ENCODE data around the gene UBE2E2.

- TF ChIP-seq, protein P1, sequence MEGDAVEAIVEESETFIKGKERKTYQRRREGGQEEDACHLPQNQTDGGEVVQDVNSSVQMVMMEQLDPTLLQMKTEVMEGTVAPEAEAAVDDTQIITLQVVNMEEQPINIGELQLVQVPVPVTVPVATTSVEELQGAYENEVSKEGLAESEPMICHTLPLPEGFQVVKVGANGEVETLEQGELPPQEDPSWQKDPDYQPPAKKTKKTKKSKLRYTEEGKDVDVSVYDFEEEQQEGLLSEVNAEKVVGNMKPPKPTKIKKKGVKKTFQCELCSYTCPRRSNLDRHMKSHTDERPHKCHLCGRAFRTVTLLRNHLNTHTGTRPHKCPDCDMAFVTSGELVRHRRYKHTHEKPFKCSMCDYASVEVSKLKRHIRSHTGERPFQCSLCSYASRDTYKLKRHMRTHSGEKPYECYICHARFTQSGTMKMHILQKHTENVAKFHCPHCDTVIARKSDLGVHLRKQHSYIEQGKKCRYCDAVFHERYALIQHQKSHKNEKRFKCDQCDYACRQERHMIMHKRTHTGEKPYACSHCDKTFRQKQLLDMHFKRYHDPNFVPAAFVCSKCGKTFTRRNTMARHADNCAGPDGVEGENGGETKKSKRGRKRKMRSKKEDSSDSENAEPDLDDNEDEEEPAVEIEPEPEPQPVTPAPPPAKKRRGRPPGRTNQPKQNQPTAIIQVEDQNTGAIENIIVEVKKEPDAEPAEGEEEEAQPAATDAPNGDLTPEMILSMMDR (IDR thresholded peaks at IDR 0.05; ENCODE audit: borderline replicate concordance, extremely low read depth, low read length, poor library complexity, severe bottlenecking), result no peak
- TF ChIP-seq EZH2 (IDR thresholded peaks at IDR 0.05; ENCODE audit: borderline replicate concordance, low read depth, low read length, severe bottlenecking), result no peak
These were observed 56.4 kb downstream of the UBE2E2 start for GRCh38 chr3:23259515-23259914.
